Progenitor cell of endocrine pancreas (in vitro differentiated cells): Measurements from ENCODE around the gene KCNJ6. TPM values are rescaled to one million over a fixed set of nuclear protein-coding genes. Genes with fewer than 3 reads are reported as not detected.

Experiments
- DNase-seq: peaks from one replicate; pipeline ENCODE4 v3.0.0; 2021; ENCODE audit warnings: low spot score; ENCODE audit not compliant: unreplicated experiment
- H3K27ac Mint-ChIP-seq: 2 replicates; pipeline ENCODE4 v1.8.0; 2021; ENCODE audit warnings: mild to moderate bottlenecking, moderate library complexity, mixed read lengths
- H3K27me3 Mint-ChIP-seq: 2 replicates; pipeline ENCODE4 v1.8.0; 2021; ENCODE audit warnings: mixed read lengths
- H3K36me3 Mint-ChIP-seq: 2 replicates; pipeline ENCODE4 v1.8.0; 2022; ENCODE audit warnings: mixed read lengths; ENCODE audit not compliant: insufficient read depth
- H3K4me1 Mint-ChIP-seq: 2 replicates; pipeline ENCODE4 v1.8.0; 2021; ENCODE audit warnings: low read depth, mixed read lengths
- H3K4me3 Mint-ChIP-seq: 2 replicates; pipeline ENCODE4 v1.8.0; 2021; ENCODE audit warnings: low read depth, mild to moderate bottlenecking, moderate library complexity, mixed read lengths
- H3K9me3 Mint-ChIP-seq: 2 replicates; pipeline ENCODE4 v1.8.0; 2021; ENCODE audit warnings: low read depth, mixed read lengths
- total RNA-seq: library from RNA; stranded (reverse); gene quantifications from 2 replicates; pipeline ENCODE4 v1.2.1, GENCODE V29; 2021
- TF ChIP-seq, protein P1 (sequence below): fragments of 200-600 bp; sonication (generic); IDR thresholded peaks from one replicate; pipeline ENCODE4 v1.5.0; 2021; ENCODE audit warnings: antibody characterized with exemption, mild to moderate bottlenecking; ENCODE audit not compliant: unreplicated experiment

KCNJ6 gene
- total RNA-seq, 1 donor from 2014 or later = 3.3 TPM

DNA sequence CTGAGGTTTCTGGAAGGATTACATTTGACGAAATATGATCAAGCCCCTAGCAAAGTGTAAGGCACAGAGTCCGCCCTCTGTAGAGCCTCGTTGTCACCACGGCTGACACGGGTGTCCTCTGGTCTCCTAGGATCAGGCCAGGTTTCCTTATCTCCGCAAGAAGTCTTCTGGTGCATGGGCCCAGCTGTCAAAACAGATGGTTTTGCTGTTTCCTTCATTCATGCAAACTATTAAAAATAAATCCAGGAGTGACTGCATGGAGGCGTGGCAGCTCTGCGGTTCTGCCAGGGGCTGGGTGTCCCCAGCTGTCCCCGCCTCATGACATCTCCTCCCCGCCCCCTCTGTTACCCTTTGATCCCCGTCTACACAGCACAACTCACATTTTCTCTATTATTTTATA is 340.7 kb downstream of the KCNJ6 start:
- DNase-seq = no peak
- H3K4me1 Mint-ChIP-seq = no peaks in the 10 kb centered on the region
- peak overlapping the region; percentile 77 for H3K27ac Mint-ChIP-seq
- peaks cover 16% of the 10 kb centered on the region for H3K9me3 Mint-ChIP-seq
- no peak overlapping the region for H3K4me3 Mint-ChIP-seq
- TF ChIP-seq, protein P1, sequence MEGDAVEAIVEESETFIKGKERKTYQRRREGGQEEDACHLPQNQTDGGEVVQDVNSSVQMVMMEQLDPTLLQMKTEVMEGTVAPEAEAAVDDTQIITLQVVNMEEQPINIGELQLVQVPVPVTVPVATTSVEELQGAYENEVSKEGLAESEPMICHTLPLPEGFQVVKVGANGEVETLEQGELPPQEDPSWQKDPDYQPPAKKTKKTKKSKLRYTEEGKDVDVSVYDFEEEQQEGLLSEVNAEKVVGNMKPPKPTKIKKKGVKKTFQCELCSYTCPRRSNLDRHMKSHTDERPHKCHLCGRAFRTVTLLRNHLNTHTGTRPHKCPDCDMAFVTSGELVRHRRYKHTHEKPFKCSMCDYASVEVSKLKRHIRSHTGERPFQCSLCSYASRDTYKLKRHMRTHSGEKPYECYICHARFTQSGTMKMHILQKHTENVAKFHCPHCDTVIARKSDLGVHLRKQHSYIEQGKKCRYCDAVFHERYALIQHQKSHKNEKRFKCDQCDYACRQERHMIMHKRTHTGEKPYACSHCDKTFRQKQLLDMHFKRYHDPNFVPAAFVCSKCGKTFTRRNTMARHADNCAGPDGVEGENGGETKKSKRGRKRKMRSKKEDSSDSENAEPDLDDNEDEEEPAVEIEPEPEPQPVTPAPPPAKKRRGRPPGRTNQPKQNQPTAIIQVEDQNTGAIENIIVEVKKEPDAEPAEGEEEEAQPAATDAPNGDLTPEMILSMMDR = no peak
- H3K36me3 Mint-ChIP-seq = no peaks in the 10 kb centered on the region
- no peaks in the 10 kb centered on the region for H3K27me3 Mint-ChIP-seq

DNA sequence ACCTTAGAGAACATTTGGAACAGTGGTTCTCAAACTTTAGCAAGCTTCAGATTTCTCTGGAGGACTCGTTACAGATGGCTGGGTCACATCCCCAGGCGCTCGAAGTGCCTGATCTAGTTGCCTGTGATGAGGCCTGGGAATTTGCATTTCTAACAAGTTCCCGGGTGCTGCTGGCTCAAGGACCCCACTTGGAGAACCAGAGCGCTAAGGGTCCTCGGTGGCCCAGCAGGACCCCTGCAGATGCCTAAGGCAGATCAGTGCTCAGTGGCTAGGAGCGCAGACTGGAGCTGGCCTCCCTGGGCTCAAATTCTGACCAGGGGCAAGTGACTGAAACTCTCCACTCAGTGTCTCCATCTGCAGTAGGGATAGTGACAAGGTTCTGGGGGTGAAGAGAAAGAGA is 341.5 kb downstream of the KCNJ6 start:
- peaks cover 15% of the 10 kb centered on the region for H3K9me3 Mint-ChIP-seq
- H3K27ac Mint-ChIP-seq = no peak overlapping the region
- H3K27me3 Mint-ChIP-seq = peaks cover 3% of the 10 kb centered on the region
- no peak overlapping the region for H3K4me3 Mint-ChIP-seq
- TF ChIP-seq, protein P1 = no peak
- no peak for DNase-seq
- no peaks in the 10 kb centered on the region for H3K36me3 Mint-ChIP-seq
- no peaks in the 10 kb centered on the region for H3K4me1 Mint-ChIP-seq

DNA sequence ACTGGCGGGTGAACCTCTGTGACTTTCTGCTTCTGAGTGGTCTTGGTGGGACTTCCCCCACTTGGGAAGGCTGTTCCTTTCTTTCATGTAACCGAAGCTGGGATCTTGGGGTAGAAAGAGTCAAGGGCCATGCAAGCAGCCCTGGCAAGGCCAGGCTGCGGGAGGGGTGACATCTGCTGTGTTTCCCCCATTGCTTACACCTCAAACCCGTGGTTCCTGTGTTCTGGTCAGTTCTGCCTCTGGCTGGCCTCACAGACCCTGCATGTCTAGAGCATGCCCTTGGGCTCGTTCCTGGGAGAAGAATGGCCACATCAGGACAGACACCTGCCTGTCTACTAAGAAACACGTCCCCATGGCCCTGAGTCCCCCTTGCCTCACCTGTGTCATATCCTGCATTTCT is 341.9 kb downstream of the KCNJ6 start:
- Mint-ChIP-seq H3K27ac (no peak overlapping the region), H3K9me3 (peaks cover 12% of the 10 kb centered on the region), H3K36me3 (no peaks in the 10 kb centered on the region), H3K27me3 (peaks cover 3% of the 10 kb centered on the region), H3K4me1 (no peaks in the 10 kb centered on the region), H3K4me3 (no peak overlapping the region)
- DNase-seq = no peak
- TF ChIP-seq, protein P1 = no peak

DNA sequence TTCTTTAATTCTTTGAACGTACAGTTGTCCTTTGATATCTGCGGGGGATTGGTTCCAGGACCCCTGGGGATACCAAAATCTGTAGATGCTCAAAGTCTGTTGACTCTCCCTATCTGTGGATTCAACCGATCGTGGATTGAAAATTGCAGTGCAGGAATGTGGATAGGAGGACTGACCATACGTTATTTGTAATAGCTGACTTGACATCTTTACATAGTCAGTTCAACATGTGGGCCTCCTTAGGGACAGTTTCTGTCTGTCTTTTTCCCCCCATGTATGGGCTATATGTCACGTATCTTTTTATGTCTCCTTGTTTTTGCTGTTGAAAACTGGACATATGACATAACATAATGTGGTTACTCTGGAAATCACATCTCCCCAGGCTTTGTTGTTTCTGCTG is 344.8 kb downstream of the KCNJ6 start:
- Mint-ChIP-seq H3K27me3 (peaks cover 3% of the 10 kb centered on the region), H3K4me1 (no peaks in the 10 kb centered on the region), H3K9me3 (no peaks in the 10 kb centered on the region), H3K27ac (no peak overlapping the region), H3K4me3 (no peak overlapping the region), H3K36me3 (no peaks in the 10 kb centered on the region)
- TF ChIP-seq, protein P1 = no peak
- DNase-seq = no peak

DNA sequence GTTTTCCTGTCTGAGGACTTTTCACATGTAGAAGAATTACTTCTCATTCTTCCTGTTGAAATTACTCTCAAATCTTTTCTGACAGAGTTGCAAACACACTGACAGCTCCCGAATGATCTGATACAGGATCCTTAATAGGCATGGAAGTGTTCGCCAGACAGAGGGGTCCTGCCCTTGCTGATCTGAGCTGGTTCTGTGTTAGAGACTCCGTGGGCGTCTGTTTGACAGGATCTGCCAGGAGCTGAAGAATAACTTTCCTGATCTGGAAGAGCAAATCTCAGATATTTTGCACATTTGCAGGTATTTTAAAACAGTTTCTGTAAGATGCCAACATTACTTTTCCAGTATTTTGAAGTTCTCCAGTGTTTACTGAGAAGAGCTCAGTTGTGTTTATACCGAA is 347.3 kb downstream of the KCNJ6 start:
- Mint-ChIP-seq H3K36me3 (no peaks in the 10 kb centered on the region), H3K4me3 (no peak overlapping the region), H3K9me3 (no peaks in the 10 kb centered on the region), H3K27ac (no peak overlapping the region), H3K4me1 (peaks cover 3% of the 10 kb centered on the region), H3K27me3 (peaks cover 7% of the 10 kb centered on the region)
- TF ChIP-seq, protein P1 = no peak
- DNase-seq = no peak
